Endothelial cell of umbilical vein (primary cell): ENCODE results near the gene CPLANE2. TPM values are rescaled to one million over a fixed set of nuclear protein-coding genes. Genes with fewer than 3 reads are reported as not detected.

Source experiments
- BruUV-seq: library from RNA; stranded (reverse); fragments of 400-500 nt; replicated peaks from 2 replicates; lab custom pipeline; 2021; lab: Mats Ljungman, UMichigan
- CTCF ChIA-PET: fragments of 300-600, 350-600 bp; sonication (Branson Sonifier 250); formaldehyde crosslinking; loops from one replicate; lab custom pipeline; 2021; ENCODE audit warnings: antibody characterized with exemption, inconsistent platforms; lab: Charles Lee
- POLR2A ChIA-PET: fragments of 300-600, 350-600 bp; sonication (Branson Sonifier 250); formaldehyde crosslinking; loops from one replicate; lab custom pipeline; 2021; ENCODE audit warnings: antibody characterized with exemption, inconsistent platforms; lab: Charles Lee
- DNase-seq: peaks from one replicate; pipeline ENCODE4 v3.0.0-alpha.2; 2011; ENCODE audit warnings: low read depth, low spot score
- FAIRE-seq: peaks from 2 replicates; lab custom pipeline; 2011; peaks lifted over from hg19 to GRCh38; lab: Jason Lieb, UNC
- H2AFZ ChIP-seq: 2 replicates; pipeline ENCODE4 v1.6.0; 2012; ENCODE audit warnings: low read depth, low read length, control low read depth, inconsistent platforms
- H3K27ac ChIP-seq: 2 replicates; pipeline ENCODE4 v1.5.1; 2011; ENCODE audit warnings: low read depth, mild to moderate bottlenecking, control low read depth, low read length, moderate library complexity; ENCODE audit not compliant: insufficient read depth
- H3K27me3 ChIP-seq, 2 experiments: 2 replicates each; pipeline versions ENCODE4 v1.6.0 to v1.6.1; 2011; ENCODE audit warnings: low read length in 2 of 2, mixed read lengths in 1 of 2; ENCODE audit not compliant: control insufficient read depth in 2 of 2, insufficient read depth in 2 of 2
- H3K36me3 ChIP-seq, 2 experiments: 2 replicates in 1 of 2; 3 replicates in 1 of 2; pipeline ENCODE4 v1.5.1; 2011; ENCODE audit warnings: low read length in 2 of 2, mild to moderate bottlenecking in 1 of 2, moderate library complexity in 1 of 2; ENCODE audit not compliant: control insufficient read depth in 2 of 2, insufficient read depth in 2 of 2; ENCODE audit errors: extremely low read depth in 1 of 2
- H3K4me1 ChIP-seq: 3 replicates; pipeline ENCODE4 v1.5.1; 2011; ENCODE audit warnings: mild to moderate bottlenecking, low read length; ENCODE audit not compliant: control insufficient read depth, insufficient read depth; ENCODE audit errors: extremely low read depth
- H3K4me2 ChIP-seq: 2 replicates; pipeline ENCODE4 v1.6.1; 2011; ENCODE audit warnings: low read length, control low read depth, mixed read lengths; ENCODE audit not compliant: insufficient read depth
- H3K4me3 ChIP-seq, 3 experiments: fragments of 200-600 bp in 1 of 3; sonication (generic), shearing (Covaris generic) in 1 of 3; replicated peaks in 1 of 3; 2 replicates each; pipeline ENCODE4 v1.5.1; 2011 to 2016; ENCODE audit warnings: control low read depth in 3 of 3, low read length in 3 of 3, mild to moderate bottlenecking in 2 of 3, inconsistent platforms in 1 of 3, low read depth in 1 of 3, moderate library complexity in 1 of 3; ENCODE audit not compliant: insufficient read depth in 1 of 3
- H3K79me2 ChIP-seq: 2 replicates; pipeline ENCODE4 v1.6.0; 2012; ENCODE audit warnings: low read length, inconsistent platforms; ENCODE audit not compliant: control insufficient read depth, insufficient read depth
- H3K9ac ChIP-seq: replicated peaks from 2 replicates; pipeline ENCODE3; 2011; ENCODE audit warnings: low read length, control low read depth; ENCODE audit not compliant: insufficient read depth; ENCODE audit errors: extremely low read depth
- H3K9me1 ChIP-seq: replicated peaks from 3 replicates; pipeline ENCODE4 v1.6.0; 2011; ENCODE audit warnings: mild to moderate bottlenecking, low read length; ENCODE audit not compliant: control insufficient read depth, insufficient read depth; ENCODE audit errors: extremely low read depth
- H3K9me3 ChIP-seq: replicated peaks from 2 replicates; pipeline ENCODE4 v1.5.1; 2012; ENCODE audit warnings: low read length, inconsistent platforms; ENCODE audit not compliant: control insufficient read depth, insufficient read depth
- H4K20me1 ChIP-seq: replicated peaks from 2 replicates; pipeline ENCODE3; 2011; ENCODE audit warnings: mild to moderate bottlenecking, low read length; ENCODE audit not compliant: control insufficient read depth, insufficient read depth; ENCODE audit errors: extremely low read depth
- CTCF ChIP-seq, 2 donors: IDR thresholded peaks; 1 replicate in 1 of 2; 2 replicates in 1 of 2; pipeline ENCODE4 v1.5.1; 2011; ENCODE audit warnings: low read length in 2 of 2, mild to moderate bottlenecking in 2 of 2, moderate library complexity in 2 of 2, control low read depth in 1 of 2, inconsistent platforms in 1 of 2, low read depth in 1 of 2; ENCODE audit not compliant: insufficient read depth in 1 of 2; ENCODE audit errors: extremely low read depth in 1 of 2
- EZH2 ChIP-seq: IDR thresholded peaks from 2 replicates; pipeline ENCODE4 v1.6.1; 2012; ENCODE audit warnings: borderline replicate concordance, low read depth, mild to moderate bottlenecking, moderate library complexity, low read length, inconsistent platforms; ENCODE audit not compliant: severe bottlenecking
- FOS ChIP-seq: IDR thresholded peaks from 2 replicates; pipeline ENCODE4 v1.6.1; 2011; ENCODE audit warnings: mild to moderate bottlenecking, low read length, moderate library complexity, borderline replicate concordance; ENCODE audit not compliant: insufficient read depth
- GATA2 ChIP-seq: IDR thresholded peaks from 2 replicates; pipeline ENCODE4 v1.7.0; 2011; ENCODE audit warnings: low read depth, mild to moderate bottlenecking, moderate library complexity, mixed read lengths, low read length; ENCODE audit not compliant: insufficient read length, insufficient read depth
- JUN ChIP-seq: IDR thresholded peaks from 2 replicates; pipeline ENCODE4 v1.6.1; 2011; ENCODE audit warnings: borderline replicate concordance, low read depth; ENCODE audit not compliant: insufficient read length, insufficient read depth
- MYC ChIP-seq: IDR thresholded peaks from one replicate; pipeline ENCODE4 v1.6.1; 2011; ENCODE audit warnings: mild to moderate bottlenecking, low read depth, low read length
- POLR2A ChIP-seq: IDR thresholded peaks from 2 replicates; pipeline ENCODE4 v1.6.1; 2012; ENCODE audit warnings: low read depth, mild to moderate bottlenecking, control low read depth, low read length
- POLR2AphosphoS5 ChIP-seq: IDR thresholded peaks from 2 replicates; pipeline ENCODE4 v1.6.1; 2012; ENCODE audit warnings: low read depth, mild to moderate bottlenecking, control low read depth, low read length, moderate library complexity; ENCODE audit not compliant: insufficient read depth
- dilution Hi-C: fragments of 300-500 bp; cut with MboI; formaldehyde crosslinking; loops from one replicate; pipeline ENCODE4 v1.15.0; 2019; ENCODE audit warnings: low sequenced_read_pairs; ENCODE audit not compliant: extremely low pct_ligation_motif_present
- intact Hi-C: fragments of 100-400 bp; cut with micrococcal nuclease; formaldehyde crosslinking; loops from one replicate; pipeline ENCODE4 v1.10.0; 2022
- polyA plus RNA-seq, 4 experiments: library from polyadenylated mRNA; depleted of rRNA in 3 of 4; stranded (reverse) in 3 of 4; unstranded in 1 of 4; fragments of >200 nt; gene quantifications; 2 replicates each; pipeline versions ENCODE4 v1.2.1 to v1.2.3, GENCODE V29; 2011 to 2012; ENCODE audit warnings: missing spikeins in 1 of 4
- total RNA-seq: library from RNA; stranded (reverse); gene quantifications from 2 replicates; pipeline ENCODE4 v1.2.3, GENCODE V29; 2021
- TF ChIP-seq, protein P1 (sequence below): IDR thresholded peaks from 2 replicates; pipeline ENCODE4 v1.6.1; 2011; ENCODE audit not compliant: insufficient read depth, insufficient read length

Gene CPLANE2
- total and polyA plus RNA-seq, 2 donors (not counting 3 experiments of a cell fraction or from before 2014, with no cell fraction given): 3.9 to 4.6 TPM

GRCh38 chr1:16199700-16200099, 37.3 kb downstream of the CPLANE2 start:
- H3K27me3 ChIP-seq: no peaks in the 10 kb centered on the region
- no peaks in the 10 kb centered on the region for H3K9me3 ChIP-seq
- H2AFZ ChIP-seq: no peak overlapping the region
- TF ChIP-seq FOS: no peak
- TF ChIP-seq GATA2: no peak
- no peak for TF ChIP-seq MYC
- TF ChIP-seq JUN: no peak
- TF ChIP-seq CTCF (IDR thresholded peaks at IDR 0.05; ENCODE audit: extremely low read depth in 1 of 2, insufficient read depth in 1 of 2, low read depth in 1 of 2, low read length in 2 of 2): no peak
- TF ChIP-seq POLR2A: no peak
- TF ChIP-seq, protein P1, sequence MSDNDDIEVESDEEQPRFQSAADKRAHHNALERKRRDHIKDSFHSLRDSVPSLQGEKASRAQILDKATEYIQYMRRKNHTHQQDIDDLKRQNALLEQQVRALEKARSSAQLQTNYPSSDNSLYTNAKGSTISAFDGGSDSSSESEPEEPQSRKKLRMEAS: no peak
- no peak for TF ChIP-seq EZH2
- no peak for TF ChIP-seq POLR2AphosphoS5
- H3K36me3 ChIP-seq: no peaks in the 10 kb centered on the region
- CTCF ChIA-PET: interaction anchor here (0.7 to 2.1 kb wide), 3 partner anchors 9 to 164 kb away, joined by 3 to 10 read pairs (median 3); no protein-coding TSS in a partner anchor
- no peak overlapping the region for H3K4me3 ChIP-seq
- DNase-seq: no peak
- POLR2A ChIA-PET: interaction anchor here (0.6 kb wide), 1 partner anchor 134 kb away, joined by 8 read pairs; no protein-coding TSS in a partner anchor
- H3K27ac ChIP-seq: no peak overlapping the region
- no peak overlapping the region for H3K9ac ChIP-seq
- no peaks in the 10 kb centered on the region for H3K79me2 ChIP-seq
- intact Hi-C loops: loop anchor here (10.0 kb wide), 1 partner anchor 245 kb away; the partner anchor contains the start of gene NECAP2
- no peaks in the 10 kb centered on the region for H3K4me1 ChIP-seq
- no peaks in the 10 kb centered on the region for H3K9me1 ChIP-seq
- FAIRE-seq: no peak
- no TSS peak for BruUV-seq
- no peaks in the 10 kb centered on the region for H4K20me1 ChIP-seq
- dilution Hi-C loops: no loop called here
- H3K4me2 ChIP-seq: no peak overlapping the region
